Stimulated activated effector memory CD8-positive, alpha-beta T cell treated with anti-CD3 and anti-CD28 coated beads, Interleukin-12 subunit alpha, Interleukin-12 subunit beta, amount 100 ng/mL, for 72 hours (primary cell): ENCODE measurements around the gene CHST12.
"Not testable (repeated sequence)": the region's sequence is repeated elsewhere in the genome, so short reads cannot be mapped to it uniquely, and the experiment has no call there.

ENCODE experiments used
- ATAC-seq: fragments of 150-1000 bp; cut with Tn5 transposase; 2 replicates; pipeline ENCODE4 v1.10.0; 2021
- DNase-seq, 2 donors: peaks; one replicate each; pipeline ENCODE4 v3.0.0; 2021 to 2022; ENCODE audit warnings: low spot score in 2 of 2
- H3K27ac Mint-ChIP-seq: one replicate; pipeline ENCODE4 v1.8.0; 2022; ENCODE audit warnings: mild to moderate bottlenecking, mixed read lengths
- H3K36me3 Mint-ChIP-seq: one replicate; pipeline ENCODE4 v1.8.0; 2022; ENCODE audit warnings: mild to moderate bottlenecking, mixed read lengths
- H3K4me1 Mint-ChIP-seq: one replicate; pipeline ENCODE4 v1.8.0; 2022; ENCODE audit warnings: mixed read lengths
- H3K4me3 Mint-ChIP-seq: one replicate; pipeline ENCODE4 v1.8.0; 2022; ENCODE audit warnings: mild to moderate bottlenecking, mixed read lengths
- H3K9me3 Mint-ChIP-seq: one replicate; pipeline ENCODE4 v1.8.0; 2022; ENCODE audit warnings: mixed read lengths

CHST12 gene

DNA sequence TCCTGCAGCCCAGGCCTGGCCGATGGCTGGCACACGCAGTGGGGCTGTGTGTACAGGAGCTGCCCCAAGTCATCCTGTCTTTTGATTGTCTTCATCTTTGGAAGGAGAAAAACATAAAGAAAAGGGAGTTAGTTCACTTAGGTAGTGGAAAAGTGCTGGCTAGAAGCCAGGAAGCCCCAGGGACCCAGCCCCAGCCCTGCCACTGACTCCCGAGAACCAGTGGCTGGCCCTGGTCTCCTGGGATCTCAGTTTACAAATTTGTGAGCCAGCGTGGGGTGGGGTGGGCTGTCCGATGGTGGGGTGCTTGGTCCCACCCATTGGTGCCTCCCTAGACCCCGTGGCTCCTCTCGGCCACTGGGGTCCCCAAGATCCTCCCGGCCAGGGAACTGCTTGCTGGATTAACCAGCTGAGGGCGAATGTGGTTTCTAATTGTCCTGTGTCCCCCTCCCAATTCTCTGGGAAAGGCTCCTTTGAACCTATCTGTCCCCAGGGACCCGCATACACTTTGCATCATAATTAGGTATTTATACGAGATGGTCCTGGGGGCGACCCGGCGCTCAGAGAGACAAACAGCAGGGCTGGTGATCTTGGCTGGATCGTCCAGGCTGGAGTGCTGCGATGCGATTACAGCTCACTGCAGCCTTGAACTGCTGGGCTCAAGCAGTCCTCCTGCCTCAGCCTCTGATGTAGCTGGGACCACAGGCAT lies 16.3 kb upstream of the CHST12 start:
- H3K27ac Mint-ChIP-seq: no peak overlapping the region
- H3K4me1 Mint-ChIP-seq: peaks cover 4% of the 10 kb centered on the region
- ATAC-seq (no peak), DNase-seq (no peak)
- H3K36me3 Mint-ChIP-seq: peaks cover 14% of the 10 kb centered on the region
- no peak overlapping the region for H3K4me3 Mint-ChIP-seq
- no peaks in the 10 kb centered on the region for H3K9me3 Mint-ChIP-seq

DNA sequence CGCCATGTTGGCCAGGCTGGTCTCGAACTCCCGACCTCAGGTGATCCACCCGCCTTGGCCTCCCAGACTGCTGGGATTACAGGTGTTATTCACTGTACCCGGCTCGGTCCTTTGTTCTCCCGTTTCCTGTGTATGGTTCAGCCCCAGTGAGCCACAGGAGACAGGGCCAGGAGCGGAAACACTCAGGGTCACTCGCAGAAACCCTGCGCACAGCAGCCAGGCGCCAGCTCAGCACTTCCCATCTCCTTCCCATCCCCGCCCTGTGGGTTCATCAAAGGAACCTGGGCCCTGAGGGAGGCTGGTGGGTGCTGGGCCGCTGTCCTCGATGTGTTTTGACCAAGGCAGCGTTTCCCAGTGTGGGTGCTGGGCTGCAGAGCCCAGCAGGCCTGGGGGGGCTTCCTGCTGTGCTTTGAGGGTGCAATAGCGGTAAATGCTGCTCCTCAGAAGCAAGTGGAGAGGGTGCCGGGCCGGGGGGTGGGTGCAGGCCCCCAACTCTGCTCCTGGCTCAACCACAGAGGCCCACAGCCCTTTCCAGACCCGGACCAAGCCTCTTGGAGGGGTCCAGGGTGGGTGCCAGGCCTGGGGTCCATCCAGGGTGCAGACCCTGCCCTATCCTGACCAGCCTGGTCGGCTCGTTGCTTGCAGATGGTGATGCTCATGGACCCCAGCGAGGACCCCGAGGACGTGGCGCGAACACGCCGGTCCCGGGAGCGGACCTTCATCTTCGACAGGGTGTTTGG lies 15.3 kb upstream of the CHST12 start:
- no peak for DNase-seq
- Mint-ChIP-seq H3K36me3 (peaks cover 4% of the 10 kb centered on the region), H3K27ac (no peak overlapping the region), H3K9me3 (no peaks in the 10 kb centered on the region), H3K4me1 (peaks cover 4% of the 10 kb centered on the region), H3K4me3 (no peak overlapping the region)
- ATAC-seq: no peak

DNA sequence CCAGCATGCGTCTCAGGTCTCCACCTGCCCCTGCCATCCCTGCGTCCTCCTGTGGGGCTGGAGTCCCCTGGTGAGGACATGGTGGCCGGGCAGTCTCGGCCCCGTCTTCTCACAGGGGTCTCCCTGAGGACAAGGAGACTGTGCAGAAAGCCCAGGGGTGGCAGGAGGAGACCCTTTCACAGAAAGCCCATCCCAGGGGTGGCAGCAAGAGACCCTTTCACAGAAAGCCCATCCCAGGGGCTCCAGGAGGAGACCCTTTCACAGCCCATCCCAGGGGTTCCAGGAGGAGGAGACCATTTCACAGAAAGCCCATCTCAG lies 14.8 kb upstream of the CHST12 start:
- H3K36me3 Mint-ChIP-seq: no peaks in the 10 kb centered on the region
- H3K9me3 Mint-ChIP-seq: no peaks in the 10 kb centered on the region
- no peak overlapping the region for H3K27ac Mint-ChIP-seq
- DNase-seq (no peak), ATAC-seq (no peak)
- peaks cover 4% of the 10 kb centered on the region for H3K4me1 Mint-ChIP-seq
- no peak overlapping the region for H3K4me3 Mint-ChIP-seq

DNA sequence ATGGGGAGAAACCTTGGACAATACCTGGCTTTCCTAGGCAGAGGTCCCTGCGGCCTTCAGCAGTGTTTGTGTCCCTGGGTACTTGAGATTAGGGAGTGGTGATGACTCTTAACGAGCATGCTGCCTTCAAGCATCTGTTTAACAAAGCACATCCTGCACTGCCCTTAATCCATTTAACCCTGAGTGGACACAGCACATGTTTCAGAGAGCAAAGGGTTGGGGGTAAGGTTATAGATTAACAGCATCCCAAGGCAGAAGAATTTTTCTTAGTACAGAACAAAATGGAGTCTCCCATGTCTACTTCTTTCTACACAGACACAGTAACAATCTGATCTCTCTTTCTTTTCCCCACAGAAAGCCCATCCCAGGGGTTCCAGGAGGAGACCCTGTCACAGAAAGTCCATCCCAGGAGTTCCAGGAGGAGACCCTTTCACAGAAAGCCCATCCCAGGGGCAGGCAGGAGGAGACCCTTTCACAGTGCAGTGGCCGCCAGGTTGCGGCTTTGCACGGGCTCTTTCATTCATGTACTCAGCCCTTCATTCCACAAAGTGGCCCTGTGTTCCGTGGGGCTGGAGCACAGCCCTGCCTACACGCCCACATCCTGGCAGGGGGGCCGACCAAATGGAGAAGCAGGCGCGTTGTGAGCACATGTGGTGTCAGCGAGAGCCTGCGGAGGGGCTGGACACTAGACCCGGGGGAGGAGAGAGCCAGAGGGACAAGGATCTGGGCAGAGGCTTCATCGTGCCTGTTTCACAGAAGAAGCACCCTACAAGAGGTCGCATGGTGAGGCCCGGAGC lies 13.2 kb upstream of the CHST12 start:
- H3K4me1 Mint-ChIP-seq, H3K9me3 Mint-ChIP-seq, H3K4me3 Mint-ChIP-seq, H3K36me3 Mint-ChIP-seq, ATAC-seq, H3K27ac Mint-ChIP-seq, DNase-seq: not testable (repeated sequence)

DNA sequence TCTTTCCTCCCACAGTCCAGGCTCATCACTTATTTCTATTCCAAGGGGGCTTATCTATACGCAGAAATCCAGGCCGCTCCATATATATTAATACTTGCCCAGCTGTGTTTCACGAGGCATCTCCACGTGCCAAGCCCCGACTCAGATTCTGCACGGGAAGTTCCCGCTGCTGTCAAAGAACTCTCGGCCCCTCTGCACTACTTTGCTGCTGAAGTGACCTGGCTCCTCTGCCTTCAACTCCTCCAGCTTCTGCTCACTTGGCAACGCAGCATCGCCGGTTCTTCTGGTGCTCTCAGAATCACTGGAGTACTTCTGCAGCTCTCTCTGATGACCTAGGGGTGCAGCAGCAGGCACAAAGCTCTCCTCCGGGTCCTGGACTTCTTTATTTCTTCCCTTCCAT lies 9.7 kb upstream of the CHST12 start:
- peaks cover 6% of the 10 kb centered on the region for H3K4me1 Mint-ChIP-seq
- no peaks in the 10 kb centered on the region for H3K36me3 Mint-ChIP-seq
- no peak for DNase-seq
- H3K9me3 Mint-ChIP-seq: no peaks in the 10 kb centered on the region
- ATAC-seq: no peak
- H3K27ac Mint-ChIP-seq: no peak overlapping the region
- no peak overlapping the region for H3K4me3 Mint-ChIP-seq

DNA sequence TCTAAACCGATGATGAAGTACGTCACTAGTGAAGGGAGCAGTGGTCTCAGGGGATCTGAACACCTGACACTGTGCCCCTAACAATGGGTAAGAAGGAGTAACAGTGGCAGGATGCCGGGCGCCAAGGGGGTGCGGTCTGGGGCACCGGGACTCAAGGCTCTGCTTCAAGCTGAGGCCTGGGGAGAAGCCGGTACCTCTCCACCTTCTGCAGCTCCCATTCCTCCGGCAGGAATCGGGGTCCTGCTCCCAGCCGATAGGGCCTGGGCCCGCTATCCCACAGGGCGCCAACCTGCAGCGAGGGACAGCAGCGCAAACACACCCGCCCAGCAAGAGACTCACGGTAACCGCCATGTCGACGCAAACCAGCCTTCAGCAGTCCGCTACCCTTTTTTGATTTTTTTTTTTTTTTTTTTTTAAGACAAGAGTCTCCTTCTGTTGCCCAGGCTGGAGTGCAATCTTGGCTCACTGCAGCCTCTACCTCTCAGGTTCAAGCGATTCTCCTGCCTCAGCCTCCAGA lies 8.8 kb upstream of the CHST12 start:
- no peaks in the 10 kb centered on the region for H3K36me3 Mint-ChIP-seq
- no peaks in the 10 kb centered on the region for H3K9me3 Mint-ChIP-seq
- peaks cover 9% of the 10 kb centered on the region for H3K4me1 Mint-ChIP-seq
- ATAC-seq: no peak
- no peak for DNase-seq
- H3K27ac Mint-ChIP-seq: no peak overlapping the region
- H3K4me3 Mint-ChIP-seq: no peak overlapping the region

DNA sequence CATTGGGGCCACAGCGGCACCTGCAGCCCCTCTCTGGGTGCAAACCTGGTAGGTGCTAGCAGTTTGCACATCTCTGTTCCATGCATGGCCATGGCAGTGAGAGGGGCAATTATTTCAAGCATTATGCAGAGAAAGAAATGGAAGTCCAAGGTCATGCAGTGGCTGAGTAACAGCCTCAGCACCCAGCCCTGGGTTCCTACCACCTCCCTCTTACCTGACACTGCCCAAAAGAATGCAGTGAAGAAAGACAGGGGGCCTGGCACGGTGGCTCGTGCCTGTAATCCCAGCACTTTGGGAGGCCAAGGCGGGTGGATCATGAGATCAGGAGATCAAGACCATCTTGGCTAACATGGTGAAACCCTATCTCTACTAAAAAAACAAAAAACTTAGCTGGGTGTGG lies 4.9 kb upstream of the CHST12 start:
- no peak overlapping the region for H3K4me3 Mint-ChIP-seq
- no peaks in the 10 kb centered on the region for H3K36me3 Mint-ChIP-seq
- no peak overlapping the region for H3K27ac Mint-ChIP-seq
- no peak for DNase-seq
- no peak for ATAC-seq
- no peaks in the 10 kb centered on the region for H3K9me3 Mint-ChIP-seq
- peaks cover 22% of the 10 kb centered on the region for H3K4me1 Mint-ChIP-seq

DNA sequence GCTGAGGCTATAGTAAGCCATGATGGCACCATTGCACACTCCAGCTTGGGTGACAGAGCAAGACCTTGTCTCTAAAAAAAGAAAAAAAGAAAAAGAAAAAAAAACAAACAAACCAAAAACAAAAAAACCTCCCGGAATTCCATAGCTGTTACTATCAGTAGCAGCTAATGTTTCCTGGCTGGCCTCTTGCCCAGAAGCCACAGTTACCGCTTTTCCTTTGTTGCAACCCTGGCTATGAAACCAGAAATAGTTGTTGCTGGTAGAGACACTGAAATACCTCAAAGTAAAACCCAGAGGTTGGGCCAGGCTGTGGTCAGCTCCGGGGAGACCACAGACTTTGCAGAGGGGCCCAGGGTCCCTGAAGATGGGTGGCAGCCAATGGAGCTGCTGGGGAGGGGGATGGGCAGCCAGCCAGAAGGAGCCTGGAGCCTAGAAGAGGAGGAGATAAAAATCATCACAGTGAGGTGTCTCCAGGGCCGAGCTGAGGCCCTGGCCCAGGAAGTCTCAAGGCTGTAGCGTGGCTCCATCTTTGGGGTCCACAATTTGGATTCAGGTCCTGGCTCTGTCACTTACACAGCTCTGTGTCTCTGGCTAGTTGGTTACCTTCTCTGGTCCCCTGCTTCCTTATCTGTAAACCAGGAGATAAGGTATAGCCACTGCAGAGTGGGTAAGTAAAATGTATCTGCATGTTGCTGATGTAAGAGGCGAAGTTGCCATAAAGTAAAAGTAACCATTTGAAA lies 3.4 kb upstream of the CHST12 start:
- Mint-ChIP-seq H3K27ac (peak overlapping the region; percentile 93), H3K4me3 (peak overlapping the region; percentile 50), H3K9me3 (no peaks in the 10 kb centered on the region), H3K4me1 (peaks cover 31% of the 10 kb centered on the region), H3K36me3 (peaks cover 6% of the 10 kb centered on the region)
- DNase-seq (peak in 1 of 2 donors; percentile 64), ATAC-seq (no peak)

DNA sequence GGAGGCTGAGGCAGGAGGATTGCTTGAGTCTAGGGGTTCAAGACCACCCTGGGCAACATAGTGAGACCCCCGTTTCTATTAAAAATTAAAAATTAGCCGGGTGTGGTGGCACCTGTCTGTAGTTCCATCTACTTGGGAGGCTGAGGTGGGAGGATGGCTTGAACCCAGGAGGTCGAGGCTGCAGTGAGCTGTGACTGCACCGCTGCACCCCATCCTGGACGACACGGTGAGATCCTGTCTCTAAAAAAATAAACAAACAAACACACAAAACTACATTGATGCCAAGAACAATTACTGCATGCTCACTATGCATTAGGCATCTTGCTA lies 761 bp upstream of the CHST12 start:
- H3K4me1 Mint-ChIP-seq: peaks cover 54% of the 10 kb centered on the region
- H3K4me3 Mint-ChIP-seq: peak overlapping the region; percentile 83
- no peak for DNase-seq
- H3K27ac Mint-ChIP-seq: no peak overlapping the region
- H3K9me3 Mint-ChIP-seq: no peaks in the 10 kb centered on the region
- no peak for ATAC-seq
- peaks cover 16% of the 10 kb centered on the region for H3K36me3 Mint-ChIP-seq

DNA sequence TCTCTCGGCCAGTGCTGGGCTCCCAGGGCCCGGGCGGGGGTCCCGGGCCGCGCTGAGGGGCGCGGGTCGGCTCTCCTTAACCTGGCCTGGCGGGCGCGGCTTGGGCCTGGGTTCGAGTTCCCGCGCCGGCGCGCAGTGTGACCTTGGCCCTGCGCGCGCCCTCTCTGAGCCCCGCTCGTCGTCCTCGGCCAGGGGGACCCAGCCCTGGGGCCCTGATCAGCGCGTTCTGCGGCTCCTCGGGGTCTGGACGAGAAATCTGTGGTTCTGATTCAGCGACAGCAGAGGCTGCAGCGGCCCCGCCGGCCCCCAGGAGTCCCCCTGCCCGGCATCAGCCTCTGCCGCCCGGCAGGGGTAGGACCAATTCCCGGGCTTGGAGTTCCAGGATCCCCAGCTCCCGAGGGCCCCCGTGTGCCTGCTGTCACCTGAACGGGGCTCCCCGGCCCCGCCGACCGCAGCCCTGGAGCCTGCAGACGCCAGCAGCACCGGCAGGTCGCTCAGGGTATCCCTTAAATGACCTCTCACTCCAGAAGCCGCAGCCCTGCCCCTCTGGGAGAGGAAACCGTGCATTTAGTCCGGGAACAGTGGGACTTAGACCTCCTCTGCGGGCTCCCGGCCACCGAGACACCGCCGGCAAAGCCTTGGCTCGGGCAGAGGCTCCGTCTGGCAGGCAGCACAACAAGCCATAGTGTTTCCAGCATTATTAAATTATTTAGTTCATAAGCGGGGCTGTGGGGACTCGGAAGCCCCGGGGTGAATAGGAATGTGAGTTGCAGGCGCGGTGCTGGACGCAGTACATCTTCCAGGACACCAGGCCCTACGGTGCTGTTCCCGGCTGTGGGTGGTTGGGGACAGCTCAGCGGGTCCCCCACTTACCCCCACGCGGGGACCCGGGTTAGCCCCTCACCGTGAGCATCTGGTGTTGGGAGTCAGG lies 572 bp downstream of the CHST12 start:
- H3K27ac Mint-ChIP-seq: peak overlapping the region; percentile 80
- H3K36me3 Mint-ChIP-seq: peaks cover 22% of the 10 kb centered on the region
- H3K4me3 Mint-ChIP-seq: peak overlapping the region; percentile 83
- H3K9me3 Mint-ChIP-seq: no peaks in the 10 kb centered on the region
- peak; percentile 47 for ATAC-seq
- H3K4me1 Mint-ChIP-seq: peaks cover 59% of the 10 kb centered on the region
- peak; percentile 24 to 71 for DNase-seq

DNA sequence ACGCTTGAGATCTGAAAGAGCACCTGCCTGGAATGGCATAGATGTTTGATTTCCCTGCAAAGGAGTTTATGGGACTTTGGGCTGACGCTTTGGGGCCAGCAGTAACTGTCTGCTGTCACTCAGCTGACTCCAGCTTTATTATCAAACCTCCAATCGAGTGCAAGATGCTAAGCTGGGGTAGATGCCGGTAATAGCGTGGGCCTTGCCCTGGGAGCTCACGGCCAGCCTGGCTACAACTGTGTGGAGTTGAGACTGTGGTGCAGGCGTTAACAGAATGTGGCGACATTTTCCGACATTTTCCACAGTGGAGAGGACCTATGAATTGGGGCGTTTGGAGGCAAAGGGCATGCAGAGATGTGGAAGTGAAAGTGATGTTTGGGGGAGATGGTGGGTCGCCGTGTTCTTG lies 1.3 kb downstream of the CHST12 start:
- H3K4me3 Mint-ChIP-seq: peak overlapping the region; percentile 83
- ATAC-seq (no peak), DNase-seq (no peak)
- peaks cover 63% of the 10 kb centered on the region for H3K4me1 Mint-ChIP-seq
- H3K27ac Mint-ChIP-seq: peak overlapping the region; percentile 80
- no peaks in the 10 kb centered on the region for H3K9me3 Mint-ChIP-seq
- peaks cover 22% of the 10 kb centered on the region for H3K36me3 Mint-ChIP-seq

DNA sequence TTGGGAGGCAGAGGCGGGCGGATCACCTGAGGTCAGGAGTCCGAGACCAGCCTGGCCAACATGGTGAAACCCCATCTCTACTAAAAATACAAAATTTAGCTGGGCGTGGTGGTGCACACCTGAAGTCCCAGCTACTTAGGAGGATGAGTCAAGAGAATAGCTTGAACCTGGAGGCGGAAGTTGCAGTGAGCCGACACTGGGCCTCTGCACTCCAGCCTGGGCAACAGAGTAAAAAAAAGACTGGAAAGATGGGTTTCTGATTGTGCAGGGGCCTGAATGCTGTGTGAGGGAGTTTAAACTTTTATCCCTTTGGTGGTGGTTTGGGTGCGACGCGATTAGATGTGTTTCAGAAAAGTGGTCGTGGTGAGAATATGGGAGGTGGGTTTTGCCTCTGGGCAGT lies 1.8 kb downstream of the CHST12 start:
- DNase-seq: no peak
- no peaks in the 10 kb centered on the region for H3K9me3 Mint-ChIP-seq
- H3K4me3 Mint-ChIP-seq: peak overlapping the region; percentile 83
- peaks cover 63% of the 10 kb centered on the region for H3K4me1 Mint-ChIP-seq
- peaks cover 22% of the 10 kb centered on the region for H3K36me3 Mint-ChIP-seq
- ATAC-seq: no peak
- peak overlapping the region; percentile 80 for H3K27ac Mint-ChIP-seq

DNA sequence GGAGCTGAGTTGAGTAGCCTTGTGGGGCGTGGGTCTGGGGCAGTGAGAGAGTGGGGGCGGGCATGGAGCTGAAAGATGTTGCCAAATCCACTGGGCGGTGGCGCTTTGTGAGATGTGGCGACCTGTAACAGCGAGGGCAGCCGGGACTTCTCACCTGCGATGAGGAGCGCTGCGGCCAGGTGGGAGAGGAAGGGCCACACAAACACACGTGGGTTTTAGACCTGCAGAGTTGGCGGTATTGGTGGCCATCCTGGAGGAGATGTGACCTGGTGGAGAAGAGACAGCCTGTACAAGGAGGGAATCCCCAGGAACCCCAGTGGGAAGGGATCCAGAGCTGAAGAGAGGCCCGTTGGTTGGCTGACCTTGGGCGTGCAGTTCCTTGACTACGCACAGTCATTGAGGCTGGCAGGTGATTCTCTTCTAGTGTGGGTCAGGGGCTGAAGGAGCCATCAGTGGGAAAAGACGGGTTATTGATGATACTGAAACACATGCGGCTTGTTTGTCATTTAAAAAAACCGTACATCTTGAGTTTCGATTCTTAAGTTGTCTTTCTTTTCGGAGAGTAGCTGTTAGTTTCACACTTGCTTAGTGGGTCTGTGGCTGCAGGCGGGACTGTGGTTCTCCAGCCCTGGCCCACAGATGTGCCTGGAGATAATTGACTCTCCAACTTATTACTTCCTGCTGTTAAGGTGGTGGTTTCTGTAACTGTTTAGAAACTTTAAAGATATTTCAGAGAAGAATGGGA lies 2.4 kb downstream of the CHST12 start:
- peak; percentile 54 to 83 for DNase-seq
- peaks cover 66% of the 10 kb centered on the region for H3K4me1 Mint-ChIP-seq
- peak; percentile 80 for ATAC-seq
- peak overlapping the region; percentile 83 for H3K4me3 Mint-ChIP-seq
- no peaks in the 10 kb centered on the region for H3K9me3 Mint-ChIP-seq
- peak overlapping the region; percentile 80 for H3K27ac Mint-ChIP-seq
- H3K36me3 Mint-ChIP-seq: peaks cover 22% of the 10 kb centered on the region
